ENCODE data around the gene EBF3.

The EBF3 gene

DNA sequence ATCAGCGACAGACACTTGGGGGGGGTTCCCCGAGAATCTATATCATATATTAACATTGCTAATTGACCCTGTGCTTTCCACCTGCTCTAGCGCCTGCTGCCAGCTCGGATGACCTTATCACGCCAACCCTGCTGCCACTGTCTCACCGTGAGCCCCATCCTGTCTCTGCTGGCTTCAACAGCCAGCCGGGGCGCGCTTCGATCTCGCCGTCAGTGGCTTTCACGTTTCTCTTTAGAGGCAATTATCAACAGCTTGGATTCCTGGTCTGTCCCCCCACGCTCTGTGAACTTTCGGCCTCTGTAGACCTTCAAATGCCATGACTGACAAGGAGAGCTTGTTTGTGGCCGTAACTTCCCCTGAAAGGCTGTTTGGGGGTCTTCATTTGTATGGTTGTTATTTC is 123.0 kb downstream of the EBF3 start:
- H3K4me3 ChIP-seq (ENCODE audit: low read depth, low read length), result no peak overlapping the region

DNA sequence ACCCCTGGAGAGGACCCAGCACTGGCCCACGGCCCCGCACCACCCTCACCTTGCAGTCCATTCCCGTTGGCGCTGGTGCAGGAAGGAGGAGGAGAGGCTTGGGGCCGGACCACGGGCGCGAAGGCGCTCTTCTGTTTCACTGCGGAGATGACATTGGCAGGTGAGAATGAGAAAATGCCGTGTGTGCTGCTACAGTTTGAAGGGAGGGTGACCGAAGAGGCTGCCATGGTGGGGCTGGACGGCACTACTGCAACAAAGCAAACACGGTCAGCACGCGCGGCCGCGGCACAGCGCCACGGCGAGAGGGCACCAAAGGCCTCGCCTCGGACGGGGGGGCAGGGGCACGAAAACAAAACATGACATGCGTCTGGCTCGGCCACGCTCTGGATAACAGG is 123.9 kb downstream of the EBF3 start:
- H3K4me3 ChIP-seq (ENCODE audit: low read depth, low read length), result no peak overlapping the region

DNA sequence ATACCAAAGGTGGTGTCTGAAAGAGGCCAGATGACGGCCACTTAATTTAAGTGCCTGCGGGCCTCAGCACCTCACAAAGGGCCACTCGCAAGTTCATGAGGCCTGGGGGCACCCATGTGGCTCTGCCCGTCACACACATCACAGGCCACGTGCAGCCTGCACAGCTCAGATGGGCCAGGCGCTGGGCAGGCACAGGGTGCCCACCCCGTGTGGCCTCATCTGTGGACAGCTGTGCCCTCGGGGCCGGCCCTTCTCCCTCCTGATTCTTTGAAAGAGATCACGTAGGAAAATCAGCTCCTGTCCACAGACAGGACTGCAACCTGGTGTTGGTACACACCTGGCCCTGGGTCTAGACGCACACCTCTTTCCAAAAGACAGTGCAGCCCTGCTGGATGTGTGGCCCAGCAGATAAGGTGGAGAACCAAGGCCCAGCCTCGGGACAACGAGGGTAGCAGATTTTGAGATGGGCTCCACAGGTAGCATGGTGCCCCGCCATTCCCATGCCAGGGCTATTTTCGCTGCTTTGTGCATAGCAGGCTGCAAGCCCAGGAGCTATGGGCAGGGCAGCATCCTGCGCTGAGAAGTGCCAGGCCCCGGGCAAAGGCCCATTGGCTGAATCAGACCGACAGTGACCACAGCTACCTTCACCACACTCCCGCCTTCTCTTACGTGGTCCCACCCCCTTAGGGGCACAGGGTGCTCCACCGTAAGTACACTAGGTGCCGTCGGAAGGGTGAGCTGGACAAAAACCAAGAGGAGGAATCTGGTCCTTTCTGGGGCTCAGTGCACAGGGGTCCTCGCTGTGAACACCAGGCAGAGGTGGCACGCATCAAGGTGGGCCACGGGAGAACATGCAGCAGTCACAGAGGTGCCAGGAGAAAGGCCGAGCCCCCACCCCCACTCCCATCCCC is 124.5 kb downstream of the EBF3 start:
- H3K4me3 ChIP-seq (ENCODE audit: low read depth, low read length), result no peak overlapping the region

DNA sequence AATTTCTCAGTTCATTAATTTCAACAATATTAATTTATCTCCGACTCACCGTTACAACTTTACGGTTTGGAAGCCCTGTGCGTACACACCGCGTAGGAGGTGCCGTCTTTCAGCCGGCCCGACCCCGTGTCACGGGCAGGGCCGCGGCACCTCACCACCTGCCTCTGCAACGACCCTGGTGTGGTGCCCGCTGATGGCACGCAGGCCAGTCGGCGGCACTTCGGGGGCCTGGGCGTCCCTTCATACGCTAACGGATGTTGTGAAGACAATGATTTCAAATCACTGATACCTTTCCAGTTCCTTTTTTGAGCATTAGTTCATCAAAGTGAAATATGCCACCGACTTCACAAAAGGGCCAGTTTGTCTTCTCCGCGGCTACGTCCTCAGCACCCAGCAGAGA is 125.3 kb downstream of the EBF3 start:
- no peak overlapping the region for H3K4me3 ChIP-seq (ENCODE audit: low read depth, low read length)

DNA sequence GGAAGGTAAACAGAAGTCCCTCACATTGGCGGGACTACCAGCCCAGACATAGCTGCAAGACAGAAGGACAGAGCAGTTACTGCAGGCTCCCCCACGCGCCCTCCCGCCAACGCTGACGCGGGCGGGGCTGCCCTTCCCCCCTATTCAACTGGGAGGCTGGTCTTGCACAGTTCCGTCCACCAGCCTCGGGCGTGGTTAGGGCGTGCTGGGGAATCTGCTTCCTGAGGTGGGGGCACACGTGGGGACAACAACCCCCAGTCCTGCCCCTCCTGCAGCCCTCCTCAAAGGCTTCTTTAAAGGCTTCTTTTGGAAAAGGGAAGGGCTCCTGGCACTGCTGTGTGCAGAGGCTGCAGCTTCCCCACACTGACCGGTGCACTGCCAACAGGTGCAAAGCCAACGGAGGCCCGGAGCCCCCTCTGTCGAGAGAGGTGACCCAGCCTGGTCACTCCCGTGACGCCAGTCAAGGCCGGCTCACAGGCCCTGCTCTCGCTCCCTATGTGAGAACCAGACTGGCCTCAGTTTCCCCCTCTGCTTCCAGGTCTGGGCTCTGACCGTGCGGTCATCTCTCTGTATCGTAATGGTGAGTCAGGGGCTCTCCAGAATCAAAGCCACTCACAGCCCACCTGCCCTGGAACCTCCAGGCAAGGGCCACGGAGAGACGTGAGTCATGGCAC is 126.0 kb downstream of the EBF3 start:
- no peak overlapping the region for H3K4me3 ChIP-seq (ENCODE audit: low read depth, low read length)

DNA sequence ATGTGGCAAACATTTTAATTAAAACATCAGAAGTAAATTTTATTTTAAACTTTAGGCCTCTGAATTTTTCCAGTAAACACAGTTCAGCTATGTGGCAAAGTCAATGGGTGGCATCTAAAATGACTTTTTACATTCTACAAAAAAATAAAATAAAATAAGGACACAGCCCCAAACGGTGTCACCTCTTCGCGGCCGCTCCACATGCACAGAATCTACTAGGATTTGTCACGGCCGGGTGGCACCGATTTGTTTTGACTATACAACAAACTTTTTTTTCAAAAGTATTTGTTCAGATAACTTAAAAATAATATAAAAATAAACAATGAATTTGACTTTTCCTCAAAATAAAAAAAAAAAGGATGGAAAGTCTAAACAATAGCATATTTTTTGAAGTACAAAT is 127.8 kb downstream of the EBF3 start:
- no peak overlapping the region for H3K4me3 ChIP-seq (ENCODE audit: low read depth, low read length)

DNA sequence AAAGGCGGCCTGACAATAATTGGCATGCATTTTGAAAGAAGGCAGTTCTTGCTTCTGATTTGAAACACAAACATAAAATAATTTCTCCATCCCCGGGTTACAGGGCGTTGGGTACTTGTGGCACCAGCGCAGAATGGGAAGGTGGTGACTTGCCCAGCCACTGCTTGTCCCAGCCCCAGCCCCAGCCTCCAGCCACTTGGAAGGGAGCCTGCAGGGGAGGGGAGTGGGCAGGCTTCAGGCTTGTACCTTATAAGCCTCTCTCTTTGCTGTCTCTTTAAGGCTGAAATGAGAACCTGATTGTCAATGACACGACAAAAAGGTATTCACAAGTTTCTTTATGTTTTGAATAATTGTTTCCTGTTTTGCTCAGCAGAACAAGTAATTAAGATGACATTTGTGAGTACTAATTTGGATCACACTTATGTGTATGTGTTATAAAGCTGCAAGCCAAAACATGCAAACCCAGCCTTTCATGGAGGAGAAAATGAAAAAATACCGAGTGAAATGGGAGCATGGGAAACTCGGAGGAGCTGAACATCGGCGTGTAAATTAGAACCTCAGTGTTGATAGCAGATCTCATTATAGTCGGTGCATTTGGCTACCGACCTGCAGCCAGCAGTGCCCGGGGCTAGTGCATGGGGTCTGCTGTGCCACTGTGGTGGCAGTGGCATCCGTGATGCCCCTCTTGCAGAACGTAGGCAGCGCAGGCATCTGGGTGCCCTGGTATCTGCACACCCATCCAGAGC is 129.9 kb downstream of the EBF3 start:
- H3K4me3 ChIP-seq (ENCODE audit: low read depth, low read length), result no peak overlapping the region

DNA sequence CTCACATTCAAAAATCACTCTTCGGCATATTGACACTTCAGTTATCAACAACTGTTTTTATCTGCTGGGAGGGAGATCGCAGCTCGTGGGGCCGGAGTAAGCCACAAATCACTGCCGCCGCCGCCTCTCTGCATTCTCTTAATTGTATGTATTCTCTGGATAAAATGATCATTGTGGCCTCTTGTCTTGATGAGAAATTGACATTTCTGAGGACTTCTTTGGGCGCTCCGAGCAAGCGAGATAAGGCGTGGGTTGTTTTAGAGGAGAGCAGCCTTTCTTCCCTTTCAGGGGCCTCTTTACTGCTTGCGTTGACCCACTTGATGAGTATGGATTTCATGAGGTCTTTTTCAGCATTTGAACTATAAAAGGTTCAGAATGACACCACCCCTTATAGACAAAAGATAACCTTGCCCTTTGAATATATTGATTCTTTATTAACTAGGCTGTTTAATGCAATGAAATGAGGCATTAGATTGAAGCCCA is 130.6 kb downstream of the EBF3 start:
- H3K4me3 ChIP-seq (ENCODE audit: low read depth, low read length), result no peak overlapping the region

DNA sequence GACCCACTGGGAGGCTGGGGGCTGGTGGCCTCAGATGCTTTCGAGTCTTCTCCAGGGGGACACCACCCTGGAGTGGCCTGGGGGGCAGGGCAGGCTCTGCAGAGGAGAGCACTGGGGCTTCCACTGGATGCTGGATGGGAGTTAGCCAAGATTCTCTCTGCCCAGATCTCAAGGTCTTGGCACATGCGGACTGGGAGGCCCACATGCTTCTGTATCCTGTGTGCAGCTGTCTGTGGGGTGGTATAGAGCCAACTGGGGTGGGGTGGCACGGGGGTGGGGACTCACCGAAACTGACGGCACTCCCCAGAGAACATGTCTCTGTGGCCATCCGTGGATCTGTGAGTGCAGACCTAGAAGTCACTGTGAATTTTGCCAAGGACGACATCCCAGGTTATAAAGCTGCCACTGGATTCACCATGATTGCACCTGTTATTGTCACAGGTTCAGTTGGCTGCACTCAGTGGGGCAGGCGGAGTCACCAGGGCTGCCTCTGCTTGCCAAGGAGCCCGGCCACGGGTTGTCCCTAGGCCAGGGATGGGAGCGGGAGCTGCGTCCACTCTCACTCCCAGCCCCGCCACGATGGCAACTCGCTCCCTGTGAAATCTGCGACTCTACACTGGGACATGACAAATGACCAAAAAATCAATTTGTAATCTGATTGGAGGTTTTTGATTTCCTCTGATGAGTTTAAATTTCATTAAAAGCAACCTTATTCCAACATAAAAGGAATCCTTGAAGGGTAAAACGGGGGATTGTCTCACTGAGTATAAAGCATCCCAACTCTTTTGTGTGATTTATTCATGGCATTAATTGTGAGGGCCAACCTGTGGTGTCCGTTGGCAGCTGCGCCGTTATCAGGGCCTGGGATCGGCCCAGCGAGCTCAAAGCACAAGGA is 131.3 kb downstream of the EBF3 start:
- H3K4me3 ChIP-seq (ENCODE audit: low read depth, low read length), result no peak overlapping the region

DNA sequence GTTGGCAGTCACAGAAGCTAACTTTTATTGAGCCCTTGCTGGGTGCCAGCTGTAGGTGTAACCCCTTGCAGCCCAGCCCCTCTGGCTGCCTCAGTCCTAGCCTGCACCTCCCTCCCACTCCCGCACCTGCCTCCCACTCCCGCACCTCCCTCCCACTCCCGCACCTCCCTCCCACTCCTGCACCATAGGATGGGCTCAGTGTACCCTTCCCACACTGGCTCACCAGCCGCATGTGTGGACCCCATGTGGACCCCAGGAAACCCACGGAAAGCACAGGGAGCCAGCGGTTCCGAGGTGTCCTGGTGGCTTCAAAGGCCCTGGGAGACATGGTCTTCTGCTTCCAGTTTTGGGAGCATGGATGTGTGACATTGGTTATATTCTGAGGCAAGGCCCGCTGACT is 132.9 kb downstream of the EBF3 start:
- no peak overlapping the region for H3K4me3 ChIP-seq (ENCODE audit: low read depth, low read length)

DNA sequence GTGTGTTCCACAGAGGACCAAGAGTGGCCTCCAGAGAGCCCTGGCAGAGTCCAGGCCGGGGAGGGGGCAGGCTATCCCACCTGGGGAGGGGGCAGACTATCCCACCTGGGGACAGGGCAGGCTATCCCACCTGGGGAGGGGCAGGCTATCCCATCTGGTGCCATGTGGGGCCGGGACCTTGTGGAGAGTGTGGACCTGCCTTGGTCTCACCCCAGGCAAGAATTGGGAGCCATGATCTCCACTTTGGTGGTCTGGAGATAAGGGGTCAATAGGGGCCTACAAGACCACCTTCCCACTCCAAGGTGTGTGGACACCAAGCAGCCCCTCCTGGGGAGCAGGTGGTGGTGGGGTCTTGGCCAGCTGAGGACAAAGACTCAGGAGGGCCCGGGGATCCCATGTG is 138.2 kb downstream of the EBF3 start:
- H3K4me3 ChIP-seq (ENCODE audit: low read depth, low read length), result no peak overlapping the region

DNA sequence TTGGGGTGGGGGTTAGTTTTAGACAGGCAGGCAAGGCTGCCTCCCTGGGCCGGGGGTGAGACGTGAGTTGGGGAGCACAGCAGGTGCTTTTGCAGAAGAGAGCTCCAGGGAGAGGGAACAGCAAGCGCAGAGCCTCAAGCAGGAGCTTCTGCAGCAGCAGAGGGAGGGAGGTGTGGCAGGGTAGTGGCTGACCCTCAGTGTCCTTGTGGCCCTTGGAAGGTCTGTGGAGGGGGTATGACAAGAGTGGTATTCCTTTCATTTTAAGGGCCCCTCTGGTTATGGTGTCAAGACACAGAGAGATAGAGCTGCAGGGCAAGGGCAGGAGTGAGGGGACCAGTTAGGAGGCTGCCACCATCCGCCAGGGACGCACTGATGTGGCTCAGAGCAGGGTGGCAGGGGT is 138.9 kb downstream of the EBF3 start:
- no peak overlapping the region for H3K4me3 ChIP-seq (ENCODE audit: low read depth, low read length)

DNA sequence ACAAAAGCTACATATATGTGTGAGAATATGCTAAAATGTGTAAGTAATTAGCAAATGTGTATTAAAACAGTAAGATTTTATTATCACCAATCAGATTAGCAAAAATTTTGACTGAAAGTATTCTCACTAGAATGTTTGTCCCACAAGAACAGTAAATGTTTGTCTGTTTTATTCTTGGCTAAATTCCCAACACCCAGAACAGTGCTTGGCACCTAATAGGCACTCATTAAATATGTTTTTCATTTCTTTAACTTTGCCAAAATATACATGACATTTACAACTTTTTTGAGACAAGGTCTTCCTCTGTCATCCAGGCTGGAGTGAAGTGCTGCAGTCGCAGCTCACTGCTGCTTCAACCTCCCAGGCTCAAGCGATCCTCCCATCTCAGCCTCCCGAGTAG is 143.6 kb downstream of the EBF3 start:
- no peak overlapping the region for H3K4me3 ChIP-seq (ENCODE audit: low read depth, low read length)

DNA sequence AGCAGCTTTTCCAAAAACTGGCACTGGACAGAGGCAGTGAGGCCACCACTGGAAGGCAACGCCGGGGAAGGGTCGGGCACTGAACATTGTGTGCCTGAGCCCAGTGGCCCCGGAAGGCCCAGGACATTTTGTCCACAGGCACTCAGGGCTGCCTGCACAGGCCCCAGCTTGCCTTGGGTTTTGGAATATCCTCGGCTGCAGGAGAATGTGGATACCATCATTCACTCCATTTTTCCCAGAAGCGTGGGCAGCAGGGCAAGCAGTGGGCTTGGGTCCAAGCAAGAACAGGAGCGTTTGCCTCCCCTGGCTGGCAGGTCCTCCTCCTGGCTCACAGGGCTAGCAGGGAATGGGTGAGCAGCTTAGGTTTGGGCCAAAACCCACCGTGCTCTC is 147.4 kb downstream of the EBF3 start:
- H3K4me3 ChIP-seq (ENCODE audit: low read depth, low read length), result no peak overlapping the region

DNA sequence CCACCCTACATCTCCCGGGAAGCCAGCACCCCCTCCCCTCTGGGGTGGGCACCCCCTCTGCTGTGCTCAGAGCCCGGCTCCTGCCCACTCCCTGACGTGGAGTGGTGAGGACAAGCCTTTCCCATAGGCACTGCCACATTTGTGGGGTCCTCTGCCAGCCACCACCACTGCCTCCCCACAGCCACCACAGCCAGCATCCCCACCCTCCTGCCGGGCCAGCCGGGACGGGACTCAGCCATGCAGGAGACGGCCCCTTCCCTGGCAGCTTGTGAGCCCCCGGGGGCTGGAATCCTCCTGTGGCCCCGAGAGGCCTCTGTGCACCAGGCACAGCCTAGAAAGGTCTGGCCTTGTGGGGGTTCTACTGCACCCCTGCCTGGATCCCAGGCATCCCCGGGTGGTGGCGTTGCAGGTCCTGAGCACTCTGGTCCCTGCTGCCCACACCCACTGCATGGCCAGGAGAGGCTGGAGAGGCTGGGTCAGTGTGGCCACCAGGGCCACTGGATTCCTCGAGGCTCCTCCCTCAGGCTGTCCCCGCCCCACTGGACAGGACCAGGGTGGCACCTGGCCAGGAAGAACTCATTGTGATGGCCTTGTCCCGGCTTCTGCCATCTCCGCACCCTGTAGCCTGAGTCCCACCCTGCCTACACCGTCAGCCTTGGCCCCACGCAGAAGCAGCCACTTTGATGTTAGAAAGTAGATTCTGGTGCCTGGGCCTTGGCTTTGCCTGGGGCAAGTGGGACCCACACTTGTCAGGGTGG is 148.0 kb downstream of the EBF3 start:
- H3K4me3 ChIP-seq (ENCODE audit: low read depth, low read length), result no peak overlapping the region

DNA sequence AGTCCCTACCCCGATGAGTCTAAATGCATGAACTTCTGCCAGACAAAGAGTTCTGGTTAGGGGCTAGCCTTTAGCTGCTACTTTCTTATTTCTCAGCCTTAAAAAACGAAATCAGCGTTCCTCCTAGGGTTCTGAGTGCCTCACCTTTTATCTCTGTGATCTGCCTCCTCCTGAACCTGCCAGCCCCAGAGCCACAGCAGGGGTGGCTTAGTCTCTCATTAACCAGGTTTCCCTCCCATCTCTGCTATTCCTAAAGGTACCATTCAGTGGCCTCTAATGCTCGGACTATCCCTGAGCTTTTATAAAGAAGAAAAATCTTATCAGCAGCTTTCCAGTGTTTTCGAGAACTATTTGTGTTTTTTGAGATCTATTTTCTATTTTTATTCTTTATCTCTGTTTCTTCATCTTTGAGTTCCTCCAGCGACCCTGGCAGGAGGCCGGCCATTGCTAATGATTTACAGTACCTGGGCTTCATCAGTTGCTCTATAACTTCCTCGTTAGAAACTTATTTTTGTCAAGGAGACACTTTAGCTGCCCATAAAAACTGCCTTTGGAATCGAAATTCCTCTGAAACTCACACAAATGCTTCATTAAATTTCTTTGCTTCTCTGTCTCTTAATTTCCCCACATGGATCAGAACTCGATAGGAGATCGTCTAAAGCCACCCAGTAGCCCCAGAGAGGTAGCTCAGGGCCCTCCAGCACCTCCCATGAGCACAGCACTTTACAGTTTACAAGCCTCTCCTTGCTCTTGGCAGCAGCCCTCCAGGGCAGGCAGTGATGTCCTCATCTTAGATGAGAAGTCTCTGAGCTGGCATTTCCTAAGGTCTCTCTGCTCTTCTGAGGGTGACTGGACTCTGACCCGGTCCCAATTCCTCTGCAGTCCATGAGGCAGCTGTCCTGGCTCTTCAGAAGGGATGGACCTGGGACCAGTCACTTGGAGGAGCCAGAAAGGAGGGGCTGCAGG is 149.1 kb downstream of the EBF3 start:
- H3K4me3 ChIP-seq (ENCODE audit: low read depth, low read length), result no peak overlapping the region

DNA sequence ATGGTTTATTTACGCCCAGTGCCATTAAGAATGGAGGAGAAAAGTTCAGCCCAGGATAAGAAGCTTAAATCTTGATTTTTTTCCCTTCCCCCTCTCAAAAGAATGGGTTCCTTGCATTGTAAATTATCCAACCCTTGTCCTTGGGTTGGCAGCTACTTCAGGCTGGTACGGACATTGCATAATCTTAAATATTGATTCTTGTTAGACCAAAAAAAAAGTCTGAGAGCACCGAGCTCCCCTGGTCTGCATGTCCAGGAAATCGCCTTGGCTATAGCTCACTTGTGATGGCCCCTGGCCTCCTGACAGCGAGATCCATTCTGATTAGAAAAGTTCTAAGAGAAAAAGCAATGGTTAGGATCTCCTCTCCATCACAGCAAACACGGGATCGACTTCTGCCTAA is 151.7 kb downstream of the EBF3 start:
- H3K4me3 ChIP-seq (ENCODE audit: low read depth, low read length), result no peak overlapping the region

DNA sequence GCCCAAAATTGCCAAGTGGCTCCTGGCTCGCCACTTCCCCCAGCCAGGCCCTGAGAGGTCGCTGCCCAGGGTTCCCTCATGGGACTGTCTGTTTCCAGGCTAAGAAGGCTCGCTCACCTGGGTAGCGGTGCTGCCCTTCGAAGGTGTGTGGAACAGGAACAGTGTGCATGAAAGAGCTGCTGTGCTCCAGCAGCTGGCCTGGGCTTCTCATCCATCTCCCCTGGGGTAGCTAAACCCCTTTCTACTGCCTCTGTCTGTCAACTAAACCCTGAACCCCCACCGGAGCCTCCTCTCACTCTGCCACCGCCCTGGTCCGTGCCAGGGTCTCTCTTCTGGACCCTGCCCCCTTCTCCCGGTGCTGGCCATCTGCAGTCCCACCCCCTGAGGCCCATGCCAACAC is 152.9 kb downstream of the EBF3 start:
- no peak overlapping the region for H3K4me3 ChIP-seq (ENCODE audit: low read depth, low read length)

DNA sequence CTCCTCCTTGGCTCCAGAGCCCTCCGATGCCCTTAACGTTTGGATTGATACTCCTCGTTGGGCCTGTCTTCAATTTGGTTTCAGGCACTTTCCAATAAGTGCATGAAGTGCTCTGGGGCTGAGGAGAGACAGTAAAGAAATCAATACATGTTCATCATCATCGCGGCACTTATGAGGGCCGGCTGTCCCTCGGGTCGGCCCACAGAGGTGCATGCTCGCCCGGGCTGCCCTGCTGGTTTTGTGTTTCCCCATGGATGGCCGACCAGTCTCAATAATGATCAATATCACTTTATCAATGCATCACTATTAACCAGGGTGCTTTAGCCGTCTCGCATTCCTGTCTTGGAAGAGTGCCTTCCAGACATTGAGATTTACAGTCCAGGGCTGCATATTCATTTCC is 154.2 kb downstream of the EBF3 start:
- H3K4me3 ChIP-seq (ENCODE audit: low read depth, low read length), result no peak overlapping the region
